GM12878 (cell line): ENCODE measurements around the gene KDM2A. TPM values are rescaled to one million over a fixed set of nuclear protein-coding genes. Genes with fewer than 3 reads are reported as not detected.
"Not testable (repeated sequence)": the region's sequence is repeated elsewhere in the genome, so short reads cannot be mapped to it uniquely, and the experiment has no call there.

ENCODE experiments used
- ATAC-seq: fragments of 200-7000 bp; cut with Tn5 transposase; 3 replicates; pipeline ENCODE4 v1.9.1; 2020; ENCODE audit warnings: mild to moderate bottlenecking, moderate library complexity
- BruUV-seq: library from RNA; stranded (reverse); fragments of 400-500 nt; replicated peaks from 2 replicates; lab custom pipeline; 2021; lab: Mats Ljungman, UMichigan
- CTCF ChIA-PET: fragments of 300-600 bp; sonication (Branson Sonifier 250); formaldehyde crosslinking; extraction: SDS; loops from one replicate; lab custom pipeline; 2021; ENCODE audit warnings: inconsistent platforms; lab: Yijun Ruan, JAX
- POLR2A ChIA-PET: fragments of 350-600 bp; formaldehyde crosslinking; extraction: SDS; loops from one replicate; lab custom pipeline; 2021; ENCODE audit warnings: inconsistent platforms; lab: Charles Lee
- RAD21 ChIA-PET: fragments of 300-600 bp; sonication (Branson Sonifier 250); formaldehyde crosslinking; loops from one replicate; lab custom pipeline; 2023; ENCODE audit warnings: antibody characterized with exemption; ENCODE audit not compliant: unreplicated experiment; lab: Charles Lee
- SMC1A ChIA-PET: fragments of 300-600 bp; sonication (Branson Sonifier 250); formaldehyde crosslinking; loops from one replicate; lab custom pipeline; 2023; ENCODE audit not compliant: unreplicated experiment, uncharacterized antibody; lab: Charles Lee
- DNase-seq: peaks from one replicate; pipeline ENCODE4 v3.0.0-alpha.2; 2011; ENCODE audit warnings: low read depth, low spot score
- FAIRE-seq: peaks from 3 replicates; lab custom pipeline; 2011; peaks lifted over from hg19 to GRCh38; lab: Jason Lieb, UNC
- H2AFZ ChIP-seq: 2 replicates; pipeline ENCODE4 v1.6.0; 2011; ENCODE audit warnings: low read depth, low read length, control low read depth; ENCODE audit not compliant: control insufficient read depth
- H3K27ac ChIP-seq: 2 replicates; pipeline ENCODE4 v1.5.1; 2011; ENCODE audit warnings: control low read depth; ENCODE audit not compliant: control insufficient read depth, insufficient read depth
- H3K27me3 ChIP-seq, 2 experiments: replicated peaks in 1 of 2; 2 replicates each; pipeline versions ENCODE4 v1.6.0 to v1.6.1; 2011; ENCODE audit warnings: low read length in 1 of 2; ENCODE audit not compliant: control insufficient read depth in 2 of 2, insufficient read depth in 2 of 2
- H3K36me3 ChIP-seq, 2 experiments: 2 replicates each; pipeline ENCODE4 v1.5.1; 2011; ENCODE audit warnings: low read length in 1 of 2; ENCODE audit not compliant: control insufficient read depth in 2 of 2, insufficient read depth in 2 of 2
- H3K4me1 ChIP-seq: 2 replicates; pipeline ENCODE4 v1.6.1; 2011; ENCODE audit warnings: mild to moderate bottlenecking, low read length, moderate library complexity, mixed read lengths; ENCODE audit not compliant: control insufficient read depth, insufficient read depth
- H3K4me2 ChIP-seq: 2 replicates; pipeline ENCODE4 v1.6.0; 2011; ENCODE audit warnings: control low read depth; ENCODE audit not compliant: control insufficient read depth, insufficient read depth
- H3K4me3 ChIP-seq: fragments of 200-600 bp; sonication (generic); 2 replicates; pipeline ENCODE4 v1.5.1; 2016
- H3K79me2 ChIP-seq: 2 replicates; pipeline ENCODE4 v1.6.0; 2011; ENCODE audit warnings: low read length; ENCODE audit not compliant: control insufficient read depth, insufficient read depth
- H3K9ac ChIP-seq: 2 replicates; pipeline ENCODE4 v1.8.0; 2011; ENCODE audit warnings: low read length, control low read depth, mixed read lengths; ENCODE audit not compliant: control insufficient read depth, insufficient read depth
- H3K9me3 ChIP-seq: replicated peaks from 3 replicates; pipeline ENCODE4 v1.5.1; 2011; ENCODE audit warnings: mild to moderate bottlenecking, low read length; ENCODE audit not compliant: control insufficient read depth, insufficient read depth
- H4K20me1 ChIP-seq: 2 replicates; pipeline ENCODE4 v1.6.0; 2011; ENCODE audit not compliant: control insufficient read depth, insufficient read depth
- SMAD5 ChIP-seq: IDR thresholded peaks from 2 replicates; pipeline ENCODE4 v1.6.1; 2016; ENCODE audit warnings: antibody characterized with exemption, low read depth
- ZBTB4 ChIP-seq: fragments of 450-650 bp; formaldehyde crosslinking; IDR thresholded peaks from 2 replicates; pipeline ENCODE4 v1.4.0; 2022; ENCODE audit warnings: mild to moderate bottlenecking, moderate library complexity
- WGBS: methylation state at CpG from one replicate; pipeline ENCODE4 v1.1.6; 2016; ENCODE audit warnings: low lambda C conversion rate; ENCODE audit not compliant: insufficient replicate concordance, insufficient coverage; ENCODE audit errors: missing lambda C conversion rate; 5-methylcytosine and 5-hydroxymethylcytosine counted together
- in situ Hi-C: fragments of 300-500 bp; cut with MboI; formaldehyde crosslinking; loops from 9 replicates; pipeline ENCODE4 v1.14.3; 2018; ENCODE audit warnings: mixed read lengths
- intact Hi-C: fragments of 100-400 bp; cut with micrococcal nuclease; formaldehyde crosslinking; loops from one replicate; pipeline ENCODE4 v1.14.2; 2022; ENCODE audit not compliant: unreplicated experiment
- polyA plus RNA-seq, 11 experiments: library from polyadenylated mRNA; depleted of rRNA in 4 of 11; unstranded in 6 of 11; stranded (reverse) in 5 of 11; fragments of >200 nt; fragmentation: Nextera tagmentation in 4 of 11; fragmentation: Illumina TruSeq in 1 of 11; extraction: Ambion mirVana in 4 of 11; extraction: Trizol in 1 of 11; gene quantifications; 1 replicate in 1 of 11; 2 replicates in 10 of 11; pipeline versions ENCODE4 v1.2.1 to v1.2.3, GENCODE V29; 2011 to 2016; ENCODE audit warnings: inconsistent platforms in 2 of 11, missing spikeins in 2 of 11, low read depth in 1 of 11
- total RNA-seq, 4 experiments: library from RNA; depleted of rRNA in 3 of 4; stranded (reverse); fragments of >200 nt in 3 of 4; fragmentation: Illumina TruSeq in 1 of 4; extraction: Trizol in 1 of 4; gene quantifications; 2 replicates each; pipeline versions ENCODE4 v1.2.1 to v1.2.3, GENCODE V29; 2013 to 2021

The KDM2A gene
- total and polyA plus RNA-seq, 10 of the 15 experiments (the other 5 are each of a cell fraction or from before 2014, with no cell fraction given) = 10.5 to 69.3 (median 41.6) TPM

- TF ChIP-seq ZBTB4 (CRISPR knock-in tag) (no peak), SMAD5 (no peak)
Observed at GRCh38 chr11:67126986-67127385, 7.9 kb downstream of the KDM2A start (continued).

GRCh38 chr11:67130861-67131260 is 11.8 kb downstream of the KDM2A start:
- SMC1A ChIA-PET, intact Hi-C loops, RAD21 ChIA-PET, FAIRE-seq, H3K9ac ChIP-seq, H3K27me3 ChIP-seq, BruUV-seq, H2AFZ ChIP-seq, H3K27ac ChIP-seq, H4K20me1 ChIP-seq, H3K4me1 ChIP-seq, H3K9me3 ChIP-seq, ATAC-seq, H3K4me3 ChIP-seq, CTCF ChIA-PET, in situ Hi-C loops, DNase-seq, H3K4me2 ChIP-seq: not testable (repeated sequence)
- H3K36me3 ChIP-seq = peaks cover 7 to 38% of the 10 kb centered on the region in 2 experiments
- H3K79me2 ChIP-seq = peaks cover 70% of the 10 kb centered on the region
- 99% methylated on average over 10 of the region's 10 CpGs for WGBS
- POLR2A ChIA-PET = interaction anchor here (0.6 kb wide), 1 partner anchor 18 kb away, joined by 4 read pairs; no protein-coding TSS in a partner anchor
